Measurements from ENCODE around the gene ELFN1.

ELFN1 gene

DNA sequence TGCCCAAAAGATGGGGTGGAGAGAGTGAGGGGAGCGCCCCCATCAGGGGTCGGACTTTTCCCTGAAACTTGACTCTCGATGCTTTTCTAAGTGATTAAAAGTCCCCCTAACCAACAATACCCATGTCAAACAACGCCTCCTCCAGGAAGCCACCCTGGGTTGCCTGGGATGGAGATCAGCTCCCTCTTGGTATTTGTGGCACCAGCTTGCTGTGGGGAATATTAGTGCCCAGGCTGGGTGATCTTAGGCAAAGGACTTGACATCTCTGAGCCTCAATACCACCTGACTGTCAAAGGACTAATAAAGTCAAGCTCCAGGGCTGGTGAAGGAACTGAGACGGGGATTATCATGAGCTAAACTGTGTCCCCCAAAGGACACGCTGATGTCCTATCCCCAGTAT is 18.2 kb upstream of the ELFN1 start:
- TF ChIP-seq, protein P1, sequence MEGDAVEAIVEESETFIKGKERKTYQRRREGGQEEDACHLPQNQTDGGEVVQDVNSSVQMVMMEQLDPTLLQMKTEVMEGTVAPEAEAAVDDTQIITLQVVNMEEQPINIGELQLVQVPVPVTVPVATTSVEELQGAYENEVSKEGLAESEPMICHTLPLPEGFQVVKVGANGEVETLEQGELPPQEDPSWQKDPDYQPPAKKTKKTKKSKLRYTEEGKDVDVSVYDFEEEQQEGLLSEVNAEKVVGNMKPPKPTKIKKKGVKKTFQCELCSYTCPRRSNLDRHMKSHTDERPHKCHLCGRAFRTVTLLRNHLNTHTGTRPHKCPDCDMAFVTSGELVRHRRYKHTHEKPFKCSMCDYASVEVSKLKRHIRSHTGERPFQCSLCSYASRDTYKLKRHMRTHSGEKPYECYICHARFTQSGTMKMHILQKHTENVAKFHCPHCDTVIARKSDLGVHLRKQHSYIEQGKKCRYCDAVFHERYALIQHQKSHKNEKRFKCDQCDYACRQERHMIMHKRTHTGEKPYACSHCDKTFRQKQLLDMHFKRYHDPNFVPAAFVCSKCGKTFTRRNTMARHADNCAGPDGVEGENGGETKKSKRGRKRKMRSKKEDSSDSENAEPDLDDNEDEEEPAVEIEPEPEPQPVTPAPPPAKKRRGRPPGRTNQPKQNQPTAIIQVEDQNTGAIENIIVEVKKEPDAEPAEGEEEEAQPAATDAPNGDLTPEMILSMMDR (IDR thresholded peaks at IDR 0.05) = no peak
- peaks cover 36% of the 10 kb centered on the region for H3K27me3 ChIP-seq
- no peaks in the 10 kb centered on the region for H3K9me3 ChIP-seq
- H3K27ac ChIP-seq = no peak overlapping the region
- no peaks in the 10 kb centered on the region for H3K36me3 ChIP-seq
- no peaks in the 10 kb centered on the region for H3K4me1 ChIP-seq (ENCODE audit: control insufficient read depth in 1 of 2, insufficient read depth in 1 of 2, low read depth in 1 of 2, low read length in 1 of 2)
- H3K4me3 ChIP-seq (ENCODE audit: low read depth in 1 of 2, low read length in 1 of 2) = no peak overlapping the region

DNA sequence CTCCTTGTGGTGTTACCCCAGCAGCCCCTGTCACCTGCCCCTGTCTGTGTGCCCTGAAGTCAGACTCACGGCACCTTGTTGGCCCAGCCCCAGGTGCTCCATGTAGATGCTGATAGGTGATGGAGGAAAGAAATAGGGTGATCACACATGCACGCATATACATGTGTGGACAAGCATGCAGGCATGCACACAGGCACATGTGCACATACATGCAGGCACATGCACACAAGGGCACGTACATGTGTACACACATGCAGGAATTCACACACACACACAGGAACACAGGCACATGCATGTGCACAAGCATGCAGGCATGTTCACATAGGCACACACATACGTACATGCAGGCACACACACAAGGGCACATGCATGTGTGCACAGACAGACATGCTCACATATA is 16.6 kb upstream of the ELFN1 start:
- H3K4me3 ChIP-seq (ENCODE audit: low read depth in 1 of 2, low read length in 1 of 2) = no peak overlapping the region
- no peaks in the 10 kb centered on the region for H3K36me3 ChIP-seq
- no peak overlapping the region for H3K27ac ChIP-seq
- TF ChIP-seq, protein P1 (IDR thresholded peaks at IDR 0.05) = no peak
- peaks cover 27% of the 10 kb centered on the region for H3K27me3 ChIP-seq
- H3K9me3 ChIP-seq = no peaks in the 10 kb centered on the region
- no peaks in the 10 kb centered on the region for H3K4me1 ChIP-seq (ENCODE audit: control insufficient read depth in 1 of 2, insufficient read depth in 1 of 2, low read depth in 1 of 2, low read length in 1 of 2)

GRCh38 chr7:1654111-1654510 is 16.0 kb upstream of the ELFN1 start:
- TF ChIP-seq, protein P1 (IDR thresholded peaks at IDR 0.05) = no peak
- Histone ChIP-seq H3K27me3 (peaks cover 26% of the 10 kb centered on the region), H3K4me1 (ENCODE audit: control insufficient read depth in 1 of 2, insufficient read depth in 1 of 2, low read depth in 1 of 2, low read length in 1 of 2) (no peaks in the 10 kb centered on the region), H3K4me3 (ENCODE audit: low read depth in 1 of 2, low read length in 1 of 2) (no peak overlapping the region), H3K27ac (no peak overlapping the region), H3K36me3 (no peaks in the 10 kb centered on the region), H3K9me3 (no peaks in the 10 kb centered on the region)

GRCh38 chr7:1654738-1655475 is 15.2 kb upstream of the ELFN1 start:
- Histone ChIP-seq H3K36me3 (no peaks in the 10 kb centered on the region), H3K4me3 (ENCODE audit: low read depth in 1 of 2, low read length in 1 of 2) (no peak overlapping the region), H3K4me1 (ENCODE audit: control insufficient read depth in 1 of 2, insufficient read depth in 1 of 2, low read depth in 1 of 2, low read length in 1 of 2) (no peaks in the 10 kb centered on the region), H3K27me3 (peaks cover 33% of the 10 kb centered on the region), H3K27ac (no peak overlapping the region), H3K9me3 (no peaks in the 10 kb centered on the region)
- TF ChIP-seq, protein P1 (IDR thresholded peaks at IDR 0.05) = no peak

DNA sequence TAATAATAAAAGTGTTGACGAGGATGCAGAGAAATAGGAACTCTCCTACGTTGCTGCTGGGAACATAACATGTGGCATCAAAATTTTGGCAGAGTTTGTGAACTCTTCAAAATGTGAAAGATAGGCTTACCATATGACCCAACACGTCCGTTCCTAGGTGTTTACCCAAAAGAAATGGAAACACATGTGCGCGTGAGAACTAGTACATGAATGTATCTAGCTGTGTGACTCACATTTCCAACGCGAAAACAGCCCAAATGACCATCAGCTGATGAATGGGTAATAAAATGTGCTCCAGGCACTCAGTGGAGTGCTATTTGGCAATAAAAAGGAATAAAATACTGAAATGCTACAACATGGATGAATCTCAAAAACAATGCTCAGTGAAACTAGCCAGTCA is 10.4 kb upstream of the ELFN1 start:
- H3K27ac ChIP-seq = no peak overlapping the region
- H3K36me3 ChIP-seq = no peaks in the 10 kb centered on the region
- no peaks in the 10 kb centered on the region for H3K9me3 ChIP-seq
- H3K4me1 ChIP-seq (ENCODE audit: control insufficient read depth in 1 of 2, insufficient read depth in 1 of 2, low read depth in 1 of 2, low read length in 1 of 2) = peaks cover 0 to 2% of the 10 kb centered on the region in 2 experiments
- TF ChIP-seq, protein P1 (IDR thresholded peaks at IDR 0.05) = no peak
- H3K4me3 ChIP-seq (ENCODE audit: low read depth in 1 of 2, low read length in 1 of 2) = no peak overlapping the region
- peaks cover 81% of the 10 kb centered on the region for H3K27me3 ChIP-seq

All from neutrophil (primary cell).